Lower lobe of right lung (tissue), 2 donors: ENCODE results near the gene ZNF521. TPM values are rescaled to one million over a fixed set of nuclear protein-coding genes. Genes with fewer than 3 reads are reported as not detected.

Source experiments
- ATAC-seq, 2 donors: fragments of 200-7000 bp; cut with Tn5 transposase; one replicate each; pipeline ENCODE4 v1.9.1; 2020 to 2022; ENCODE audit warnings: mild to moderate bottlenecking in 2 of 2, moderate library complexity in 2 of 2
- DNase-seq: peaks from one replicate; pipeline ENCODE4 v3.0.0-alpha.2; 2020
- H3K27ac ChIP-seq: fragments of 200-600 bp; one replicate; pipeline ENCODE4 v1.8.0; 2022
- H3K27me3 ChIP-seq: fragments of 200-600 bp; one replicate; pipeline ENCODE4 v1.8.0; 2022; ENCODE audit warnings: low read depth
- H3K36me3 ChIP-seq: fragments of 200-600 bp; one replicate; pipeline ENCODE4 v1.8.0; 2022; ENCODE audit warnings: mild to moderate bottlenecking
- H3K4me1 ChIP-seq: fragments of 200-600 bp; one replicate; pipeline ENCODE4 v1.8.0; 2022
- H3K4me3 ChIP-seq: fragments of 200-600 bp; one replicate; pipeline ENCODE4 v1.8.0; 2022; ENCODE audit warnings: mild to moderate bottlenecking
- H3K9me3 ChIP-seq: fragments of 200-600 bp; one replicate; pipeline ENCODE4 v1.8.0; 2022
- CTCF ChIP-seq: fragments of 200-600 bp; IDR thresholded peaks from one replicate; pipeline ENCODE4 v1.8.0; 2022; ENCODE audit warnings: antibody characterized with exemption, mild to moderate bottlenecking
- intact Hi-C: fragments of 100-400 bp; cut with DNase I; formaldehyde crosslinking; loops from one replicate; pipeline ENCODE4 v1.11.0; 2022
- total RNA-seq: library from RNA; stranded (reverse); fragmentation: NEBNext Ultra II Directional; extraction: Animal tissue kit (Norgen Biotek cat#: 25700); gene quantifications from one replicate; pipeline ENCODE4 v1.2.1, GENCODE V29; 2021
- donor health status: DM: no; HTN: yes; CAD: no; lungs with severe emphysema.

Gene ZNF521
- total RNA-seq, 1 donor from 2014 or later = 12.7 TPM

GRCh38 chr18:25052511-25052921 is 299.4 kb downstream of the ZNF521 start:
- intact Hi-C loops = no loop called here
- no peak for TF ChIP-seq CTCF
- Histone ChIP-seq H3K4me3 (no peak overlapping the region), H3K4me1 (no peaks in the 10 kb centered on the region), H3K9me3 (no peaks in the 10 kb centered on the region), H3K27ac (no peak overlapping the region), H3K36me3 (no peaks in the 10 kb centered on the region), H3K27me3 (no peaks in the 10 kb centered on the region)
- DNase-seq (no peak), ATAC-seq (no peak)

GRCh38 chr18:25050605-25051004 is 301.4 kb downstream of the ZNF521 start:
- DNase-seq (no peak), ATAC-seq (no peak)
- Histone ChIP-seq H3K27ac (no peak overlapping the region), H3K9me3 (no peaks in the 10 kb centered on the region), H3K36me3 (no peaks in the 10 kb centered on the region), H3K27me3 (no peaks in the 10 kb centered on the region), H3K4me3 (no peak overlapping the region), H3K4me1 (no peaks in the 10 kb centered on the region)
- intact Hi-C loops = no loop called here
- no peak for TF ChIP-seq CTCF

- no peak overlapping the region for H3K27ac ChIP-seq
- H3K9me3 ChIP-seq = no peaks in the 10 kb centered on the region
- no peak for TF ChIP-seq CTCF
- ATAC-seq = no peak
- H3K4me1 ChIP-seq = no peaks in the 10 kb centered on the region
- no peaks in the 10 kb centered on the region for H3K36me3 ChIP-seq
- no peaks in the 10 kb centered on the region for H3K27me3 ChIP-seq
- DNase-seq = no peak
- intact Hi-C loops = no loop called here
- no peak overlapping the region for H3K4me3 ChIP-seq
Measured at GRCh38 chr18:25047983-25048382, 304.0 kb downstream of the ZNF521 start.

GRCh38 chr18:25047421-25047820 is 304.5 kb downstream of the ZNF521 start:
- Histone ChIP-seq H3K4me3 (no peak overlapping the region), H3K27ac (no peak overlapping the region), H3K27me3 (no peaks in the 10 kb centered on the region), H3K4me1 (no peaks in the 10 kb centered on the region), H3K9me3 (no peaks in the 10 kb centered on the region), H3K36me3 (no peaks in the 10 kb centered on the region)
- DNase-seq = no peak
- ATAC-seq = no peak
- intact Hi-C loops = no loop called here
- TF ChIP-seq CTCF = no peak

GRCh38 chr18:25044694-25045093 is 307.3 kb downstream of the ZNF521 start:
- Histone ChIP-seq H3K4me3 (no peak overlapping the region), H3K9me3 (no peaks in the 10 kb centered on the region), H3K36me3 (no peaks in the 10 kb centered on the region), H3K4me1 (no peaks in the 10 kb centered on the region), H3K27ac (no peak overlapping the region), H3K27me3 (no peaks in the 10 kb centered on the region)
- ATAC-seq (no peak), DNase-seq (no peak)
- intact Hi-C loops = no loop called here
- no peak for TF ChIP-seq CTCF

GRCh38 chr18:25043104-25043503 is 308.9 kb downstream of the ZNF521 start:
- TF ChIP-seq CTCF = no peak
- H3K27me3 ChIP-seq = no peaks in the 10 kb centered on the region
- H3K4me3 ChIP-seq = no peak overlapping the region
- H3K36me3 ChIP-seq = no peaks in the 10 kb centered on the region
- intact Hi-C loops = no loop called here
- H3K4me1 ChIP-seq = no peaks in the 10 kb centered on the region
- no peak for DNase-seq
- no peaks in the 10 kb centered on the region for H3K9me3 ChIP-seq
- no peak for ATAC-seq
- no peak overlapping the region for H3K27ac ChIP-seq
